ENCODE measurements around the gene PPFIBP1. TPM values are rescaled to one million over a fixed set of nuclear protein-coding genes. Genes with fewer than 3 reads are reported as not detected.

PPFIBP1 gene
- total and polyA plus RNA-seq, 2 of the 13 experiments (the other 11 are each of a cell fraction or from before 2014, with no cell fraction given) = 16.2 to 21.8 TPM

DNA sequence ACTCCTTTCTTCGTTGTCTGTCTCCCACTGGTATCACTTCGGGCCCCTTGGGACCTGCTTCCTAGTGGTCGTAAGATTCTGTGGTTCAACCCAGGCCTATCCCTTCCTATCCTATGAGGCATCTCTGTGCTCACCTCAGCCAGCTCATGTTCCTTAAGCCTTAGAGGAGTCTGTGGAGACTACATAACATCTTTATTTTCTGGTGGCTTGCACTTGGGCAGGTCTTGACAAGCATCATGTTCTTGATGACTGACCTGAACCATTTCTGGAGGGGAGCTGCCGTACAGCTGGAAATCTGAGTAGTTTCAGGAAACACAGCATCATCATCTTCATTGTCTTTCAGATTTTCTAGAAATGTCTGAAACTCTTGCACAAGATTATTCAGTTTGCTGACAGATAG, 69.3 kb downstream of the PPFIBP1 start:
- no peaks in the 10 kb centered on the region for H3K27me3 ChIP-seq (ENCODE audit: control insufficient read depth in 1 of 2, insufficient read depth in 2 of 2, low read length in 2 of 2)
- H4K20me1 ChIP-seq (ENCODE audit: insufficient read depth, low read length) = no peaks in the 10 kb centered on the region
- ChIA-PET CTCF (ENCODE audit: low intra/inter-chr PET ratio, low total read pairs) (no interaction called here), POLR2A (no interaction called here)
- no peaks in the 10 kb centered on the region for H3K4me1 ChIP-seq (ENCODE audit: insufficient read depth, low read length)
- BruUV-seq (replicated peaks) = no TSS peak
- H3K36me3 ChIP-seq (replicated peaks in 1 of 2; ENCODE audit: control insufficient read depth in 1 of 2, insufficient read depth in 2 of 2, low read length in 2 of 2) = peaks cover 0 to 3% of the 10 kb centered on the region in 2 experiments; a peak in 1 of 5 replicates
- no peak overlapping the region for H3K4me3 ChIP-seq (replicated peaks in 1 of 3; ENCODE audit: insufficient read depth in 1 of 3, low read depth in 2 of 3, low read length in 3 of 3)
- H3K9ac ChIP-seq (ENCODE audit: insufficient read depth, low read depth, low read length) = no peak overlapping the region
- H2AFZ ChIP-seq (ENCODE audit: low read length) = no peak overlapping the region
- no peak overlapping the region for H3K27ac ChIP-seq (ENCODE audit: extremely low read length, insufficient read depth, low read length)
- in situ Hi-C loops (cut with HindIII; ENCODE audit: extremely low pct_ligation_motif_present, low pct_unique_long_range_greater_than_20kb) (no loop called here), intact Hi-C loops (cut with micrococcal nuclease; ENCODE audit: unreplicated experiment) (no loop called here)
- H3K4me2 ChIP-seq (ENCODE audit: low read depth, low read length) = no peak overlapping the region
- no peaks in the 10 kb centered on the region for H3K9me3 ChIP-seq (ENCODE audit: low read length)
- no peaks in the 10 kb centered on the region for H3K79me2 ChIP-seq (ENCODE audit: insufficient read depth, low read length)
- ATAC-seq (no peak), DNase-seq (ENCODE audit: low spot score) (no peak), FAIRE-seq (no peak)
- WGBS (ENCODE audit: low lambda C conversion rate) = 97% methylated on average over 4 of the region's 4 CpGs
- no peak for TF ChIP-seq E2F1 (CRISPR knock-in tag; IDR thresholded peaks at IDR 0.05)
- no peak for TF ChIP-seq ZKSCAN1 (IDR thresholded peaks at IDR 0.05; ENCODE audit: low read length)
- TF ChIP-seq KIAA2018 (CRISPR knock-in tag; IDR thresholded peaks at IDR 0.05; ENCODE audit: borderline replicate concordance) = no peak
- TF ChIP-seq HOXA5 (CRISPR knock-in tag; IDR thresholded peaks at IDR 0.05) = no peak
- no peak for TF ChIP-seq ZNF883 (CRISPR knock-in tag; IDR thresholded peaks at IDR 0.05; ENCODE audit: not compliant biosample characterization)
- no peak for TF ChIP-seq JARID2 (CRISPR knock-in tag; IDR thresholded peaks at IDR 0.05; ENCODE audit: insufficient replicate concordance)
- TF ChIP-seq ZNF337 (CRISPR knock-in tag; IDR thresholded peaks at IDR 0.05; ENCODE audit: borderline replicate concordance, low read depth) = no peak
- TF ChIP-seq, protein P1, sequence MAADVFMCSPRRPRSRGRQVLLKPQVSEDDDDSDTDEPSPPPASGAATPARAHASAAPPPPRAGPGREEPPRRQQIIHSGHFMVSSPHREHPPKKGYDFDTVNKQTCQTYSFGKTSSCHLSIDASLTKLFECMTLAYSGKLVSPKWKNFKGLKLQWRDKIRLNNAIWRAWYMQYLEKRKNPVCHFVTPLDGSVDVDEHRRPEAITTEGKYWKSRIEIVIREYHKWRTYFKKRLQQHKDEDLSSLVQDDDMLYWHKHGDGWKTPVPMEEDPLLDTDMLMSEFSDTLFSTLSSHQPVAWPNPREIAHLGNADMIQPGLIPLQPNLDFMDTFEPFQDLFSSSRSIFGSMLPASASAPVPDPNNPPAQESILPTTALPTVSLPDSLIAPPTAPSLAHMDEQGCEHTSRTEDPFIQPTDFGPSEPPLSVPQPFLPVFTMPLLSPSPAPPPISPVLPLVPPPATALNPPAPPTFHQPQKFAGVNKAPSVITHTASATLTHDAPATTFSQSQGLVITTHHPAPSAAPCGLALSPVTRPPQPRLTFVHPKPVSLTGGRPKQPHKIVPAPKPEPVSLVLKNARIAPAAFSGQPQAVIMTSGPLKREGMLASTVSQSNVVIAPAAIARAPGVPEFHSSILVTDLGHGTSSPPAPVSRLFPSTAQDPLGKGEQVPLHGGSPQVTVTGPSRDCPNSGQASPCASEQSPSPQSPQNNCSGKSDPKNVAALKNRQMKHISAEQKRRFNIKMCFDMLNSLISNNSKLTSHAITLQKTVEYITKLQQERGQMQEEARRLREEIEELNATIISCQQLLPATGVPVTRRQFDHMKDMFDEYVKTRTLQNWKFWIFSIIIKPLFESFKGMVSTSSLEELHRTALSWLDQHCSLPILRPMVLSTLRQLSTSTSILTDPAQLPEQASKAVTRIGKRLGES (CRISPR knock-in tag; IDR thresholded peaks at IDR 0.05; ENCODE audit: borderline replicate concordance) = no peak
- TF ChIP-seq, protein P2, sequence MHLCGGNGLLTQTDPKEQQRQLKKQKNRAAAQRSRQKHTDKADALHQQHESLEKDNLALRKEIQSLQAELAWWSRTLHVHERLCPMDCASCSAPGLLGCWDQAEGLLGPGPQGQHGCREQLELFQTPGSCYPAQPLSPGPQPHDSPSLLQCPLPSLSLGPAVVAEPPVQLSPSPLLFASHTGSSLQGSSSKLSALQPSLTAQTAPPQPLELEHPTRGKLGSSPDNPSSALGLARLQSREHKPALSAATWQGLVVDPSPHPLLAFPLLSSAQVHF (CRISPR knock-in tag; IDR thresholded peaks at IDR 0.05) = no peak
- TF ChIP-seq ZNF275 (CRISPR knock-in tag; IDR thresholded peaks at IDR 0.05; ENCODE audit: borderline replicate concordance) = no peak
